CD4-positive, alpha-beta T cell treated with Interleukin-17A for 1 hour (primary cell): Measurements from ENCODE around the gene RHOD.
A peak's percentile ranks its signal among the peaks of the same experiment; 100 is the strongest.

Experiments used
- DNase-seq: peaks from one replicate; pipeline ENCODE4 v3.0.0-alpha.2; 2020

Gene RHOD

DNA sequence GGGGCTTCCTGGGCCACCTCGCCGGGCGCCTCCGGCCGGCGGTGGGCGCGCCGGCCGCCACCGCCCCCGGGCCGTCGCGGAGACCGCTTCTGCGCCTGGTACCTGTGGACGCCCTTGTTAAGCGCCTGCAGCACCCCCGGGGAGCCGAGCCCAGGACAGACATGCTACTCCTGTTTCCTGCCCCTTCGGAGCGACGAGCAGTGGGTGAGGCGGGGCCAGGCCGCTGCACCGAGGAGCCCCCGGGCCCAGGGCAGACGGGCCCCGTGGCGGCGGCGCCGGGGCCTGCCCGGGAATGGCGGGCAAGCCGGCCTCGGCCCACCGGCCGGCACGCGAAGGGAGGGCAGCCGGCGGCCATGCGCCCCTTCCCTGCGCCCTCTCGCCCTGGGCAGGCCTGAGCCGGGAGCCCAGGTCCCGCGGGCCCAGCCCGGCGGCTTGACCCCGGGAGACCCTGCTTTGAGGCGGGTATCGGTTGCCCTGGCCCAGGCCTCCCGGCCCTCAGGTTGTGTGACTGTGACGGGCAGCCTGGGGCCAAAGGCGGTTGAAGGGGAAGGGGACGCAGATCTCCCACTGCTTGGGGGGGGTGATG, 61.6 kb downstream of the RHOD start:
- peak; percentile 63 for DNase-seq

GRCh38 chr11:67118801-67119584, 62.3 kb downstream of the RHOD start, which contains the start of gene KDM2A:
TSS of gene KDM2A (plus strand) at chr11:67119263. CDS start at chr11:67121317, 2,054 bp downstream.
- peak; percentile 99 for DNase-seq

- DNase-seq: peak; percentile 22
Observed at GRCh38 chr11:67119585-67120391, 63.1 kb downstream of the RHOD start.

- DNase-seq: no peak
Observed at GRCh38 chr11:67120456-67120855, 63.8 kb downstream of the RHOD start.

- peak; percentile 43 for DNase-seq
Observed at GRCh38 chr11:67120881-67121710, 64.4 kb downstream of the RHOD start.
